ENCODE measurements around the gene GATAD2A.

GATAD2A gene

DNA sequence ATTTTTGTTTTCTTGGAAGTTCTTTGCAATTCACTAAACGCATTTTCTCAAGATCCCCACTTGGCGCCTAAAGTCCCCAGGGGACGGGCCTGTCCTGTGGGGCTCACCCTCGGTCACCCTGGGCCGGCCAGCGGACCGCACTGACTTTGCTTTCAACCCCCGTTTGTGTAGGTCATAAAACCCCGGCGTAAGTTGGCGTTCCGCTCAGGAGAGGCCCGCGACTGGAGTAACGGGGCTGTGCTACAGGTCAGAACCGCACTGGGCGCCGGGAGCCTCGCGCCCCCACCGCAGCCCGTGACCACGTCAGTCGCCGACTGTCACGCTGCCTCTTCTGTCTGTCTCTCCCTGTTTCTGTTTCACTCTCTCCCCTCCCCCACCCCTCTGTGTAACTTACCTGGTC, 96.3 kb downstream of the GATAD2A start:
- no peak for DNase-seq (ENCODE audit: low read depth, low spot score)
- TF ChIP-seq, protein P1, sequence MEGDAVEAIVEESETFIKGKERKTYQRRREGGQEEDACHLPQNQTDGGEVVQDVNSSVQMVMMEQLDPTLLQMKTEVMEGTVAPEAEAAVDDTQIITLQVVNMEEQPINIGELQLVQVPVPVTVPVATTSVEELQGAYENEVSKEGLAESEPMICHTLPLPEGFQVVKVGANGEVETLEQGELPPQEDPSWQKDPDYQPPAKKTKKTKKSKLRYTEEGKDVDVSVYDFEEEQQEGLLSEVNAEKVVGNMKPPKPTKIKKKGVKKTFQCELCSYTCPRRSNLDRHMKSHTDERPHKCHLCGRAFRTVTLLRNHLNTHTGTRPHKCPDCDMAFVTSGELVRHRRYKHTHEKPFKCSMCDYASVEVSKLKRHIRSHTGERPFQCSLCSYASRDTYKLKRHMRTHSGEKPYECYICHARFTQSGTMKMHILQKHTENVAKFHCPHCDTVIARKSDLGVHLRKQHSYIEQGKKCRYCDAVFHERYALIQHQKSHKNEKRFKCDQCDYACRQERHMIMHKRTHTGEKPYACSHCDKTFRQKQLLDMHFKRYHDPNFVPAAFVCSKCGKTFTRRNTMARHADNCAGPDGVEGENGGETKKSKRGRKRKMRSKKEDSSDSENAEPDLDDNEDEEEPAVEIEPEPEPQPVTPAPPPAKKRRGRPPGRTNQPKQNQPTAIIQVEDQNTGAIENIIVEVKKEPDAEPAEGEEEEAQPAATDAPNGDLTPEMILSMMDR (IDR thresholded peaks at IDR 0.05; ENCODE audit: low read depth, low read length): no peak
- in situ Hi-C loops (cut with HindIII; ENCODE audit: low sequenced_read_pairs): no loop called here

GRCh38 chr19:19502281-19502680, 96.8 kb downstream of the GATAD2A start:
- TF ChIP-seq, protein P1 (IDR thresholded peaks at IDR 0.05; ENCODE audit: low read depth, low read length): no peak
- H3K4me3 ChIP-seq (ENCODE audit: low read depth, low read length): no peak overlapping the region
- no peak for DNase-seq (ENCODE audit: low read depth, low spot score)
- in situ Hi-C loops (cut with HindIII; ENCODE audit: low sequenced_read_pairs): no loop called here

More for the DNA sequence above, 96.3 kb downstream of the GATAD2A start:
- H3K4me3 ChIP-seq (ENCODE audit: low read depth, low read length): no peak overlapping the region

DNA sequence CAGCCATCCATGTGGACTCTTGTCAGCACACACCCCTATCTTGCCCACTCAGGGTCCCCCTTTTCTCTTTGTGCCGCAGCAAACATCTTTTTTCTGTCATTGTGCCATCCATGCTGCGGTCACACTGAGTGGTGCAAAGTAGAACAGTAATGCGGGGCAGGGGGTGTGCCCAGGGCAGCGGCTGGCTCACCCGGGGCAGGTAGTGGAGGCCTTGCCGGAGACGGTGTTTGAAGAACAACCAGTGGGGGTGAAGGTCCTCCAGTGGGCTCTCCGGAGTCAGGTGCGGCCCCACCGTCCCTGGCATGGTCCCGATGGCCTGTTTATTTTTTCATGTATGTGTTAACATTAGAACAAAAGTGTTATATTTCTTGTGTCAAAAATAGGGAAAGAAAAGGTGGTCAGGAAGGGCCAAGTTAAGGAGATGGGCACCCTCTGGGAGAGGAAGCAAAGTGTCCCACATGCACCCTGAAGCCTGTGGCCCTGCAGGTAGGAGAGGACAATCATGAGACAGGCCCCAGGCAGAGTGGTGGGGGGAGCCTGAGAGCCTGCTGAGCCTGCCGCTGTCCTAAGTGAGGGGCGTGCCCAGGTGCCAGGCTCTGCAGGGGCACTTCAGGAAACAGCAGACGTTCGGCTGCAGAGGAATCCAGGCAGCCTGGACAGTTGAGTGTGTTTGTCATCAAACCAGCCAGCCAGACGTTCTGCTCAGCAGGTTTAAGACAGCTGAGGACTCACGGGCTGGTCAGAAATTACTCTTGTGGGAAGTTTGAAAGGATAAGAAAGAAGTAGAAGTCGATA, 97.5 kb downstream of the GATAD2A start:
- in situ Hi-C loops (cut with HindIII; ENCODE audit: low sequenced_read_pairs): no loop called here
- no peak overlapping the region for H3K4me3 ChIP-seq (ENCODE audit: low read depth, low read length)
- DNase-seq (ENCODE audit: low read depth, low spot score): no peak
- TF ChIP-seq, protein P1 (IDR thresholded peaks at IDR 0.05; ENCODE audit: low read depth, low read length): no peak

DNA sequence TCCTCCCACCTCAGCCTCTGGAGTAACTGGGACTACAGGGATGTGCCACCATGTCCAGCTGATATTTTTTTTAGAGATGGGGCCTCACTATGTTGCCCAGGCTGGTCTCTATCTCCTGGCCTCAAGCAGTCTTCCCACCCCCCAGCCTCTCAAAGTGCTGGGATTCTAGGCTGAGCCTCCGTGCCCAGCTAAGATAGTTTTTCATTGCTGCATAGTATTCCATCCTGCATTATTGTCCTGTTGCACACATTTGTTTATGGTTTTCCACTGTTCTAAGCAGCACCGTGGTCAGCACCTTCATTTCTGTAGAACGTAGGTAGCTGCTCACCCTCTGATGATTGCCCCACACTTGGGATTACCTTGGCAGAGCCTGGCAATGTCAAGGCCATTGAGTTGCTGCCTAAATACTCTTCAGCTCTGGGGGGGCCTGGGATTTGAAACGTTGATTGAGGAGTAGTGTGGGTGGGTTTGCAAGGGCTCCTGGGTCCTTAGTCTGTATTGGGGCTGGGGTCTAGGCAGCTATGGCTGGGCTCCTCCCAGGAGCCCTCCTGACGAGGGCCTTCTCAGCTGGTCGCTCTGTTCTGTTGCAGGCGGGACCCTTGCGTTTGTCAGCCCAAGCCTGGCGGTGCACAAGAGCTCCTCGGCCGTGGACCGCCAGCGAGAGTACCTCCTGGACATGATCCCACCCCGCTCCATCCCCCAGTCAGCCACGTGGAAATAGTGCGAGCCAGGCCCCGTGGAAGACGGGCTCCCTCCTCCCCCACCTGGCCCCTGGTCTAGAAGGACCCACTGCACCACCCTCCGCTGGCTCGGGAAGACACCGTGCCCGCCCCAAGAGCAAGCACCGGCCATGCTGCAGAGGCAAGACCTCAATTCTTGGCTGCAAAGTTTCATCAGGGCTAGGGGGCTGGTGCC, 99.5 kb downstream of the GATAD2A start:
- TF ChIP-seq, protein P1 (IDR thresholded peaks at IDR 0.05; ENCODE audit: low read depth, low read length): no peak

DNA sequence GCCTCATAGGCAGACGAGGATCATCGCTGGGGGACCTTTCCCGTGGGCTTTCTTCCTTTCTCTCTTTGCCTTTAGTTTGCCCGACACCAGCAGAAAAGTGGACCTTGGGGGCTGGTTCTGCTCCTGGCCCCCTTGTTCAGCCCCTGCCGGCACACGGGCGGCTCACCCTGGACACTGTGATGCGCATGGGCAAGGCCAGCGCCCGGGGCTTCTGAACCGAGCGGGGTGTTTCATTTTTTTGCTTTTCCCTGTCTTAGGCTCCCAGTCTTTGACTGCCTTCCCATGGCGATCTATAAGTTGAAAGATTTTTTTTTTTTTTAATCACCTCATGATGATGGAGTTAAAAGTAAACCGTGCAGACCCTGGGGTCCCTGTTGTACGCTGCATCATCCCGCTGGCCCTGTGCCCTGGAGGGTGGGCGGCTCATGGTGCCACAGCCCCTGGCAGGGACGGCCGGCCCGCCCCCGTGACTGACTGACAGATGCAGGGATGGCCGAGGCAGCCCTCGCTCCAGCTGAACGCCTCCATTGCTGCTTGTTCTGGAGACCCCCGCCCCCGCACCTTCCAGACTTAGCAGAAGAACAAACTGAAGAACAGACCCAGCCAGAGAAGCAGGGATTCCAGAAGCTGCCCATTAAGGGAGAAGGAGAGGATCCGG, 100.3 kb downstream of the GATAD2A start:
- TF ChIP-seq, protein P1 (IDR thresholded peaks at IDR 0.05; ENCODE audit: low read depth, low read length): no peak
- no peak overlapping the region for H3K4me3 ChIP-seq (ENCODE audit: low read depth, low read length)
- no peak for DNase-seq (ENCODE audit: low read depth, low spot score)
- in situ Hi-C loops (cut with HindIII; ENCODE audit: low sequenced_read_pairs): no loop called here

More for the DNA sequence above, 99.5 kb downstream of the GATAD2A start:
- H3K4me3 ChIP-seq (ENCODE audit: low read depth, low read length): no peak overlapping the region
- in situ Hi-C loops (cut with HindIII; ENCODE audit: low sequenced_read_pairs): no loop called here
- no peak for DNase-seq (ENCODE audit: low read depth, low spot score)

- no peak for DNase-seq (ENCODE audit: low read depth, low spot score)
- H3K4me3 ChIP-seq (ENCODE audit: low read depth, low read length): no peak overlapping the region
- TF ChIP-seq, protein P1 (IDR thresholded peaks at IDR 0.05; ENCODE audit: low read depth, low read length): no peak
- in situ Hi-C loops (cut with HindIII; ENCODE audit: low sequenced_read_pairs): no loop called here
These were observed 101.1 kb downstream of the GATAD2A start for GRCh38 chr19:19506592-19506991.
